Epithelial cell of esophagus (primary cell): ENCODE data around the gene TRERF1.
"Not testable (repeated sequence)": the region's sequence is repeated elsewhere in the genome, so short reads cannot be mapped to it uniquely, and the experiment has no call there.

ENCODE experiments used
- DNase-seq: peaks from one replicate; pipeline ENCODE4 v3.0.0; 2010; ENCODE audit warnings: low read depth
- H3K4me3 ChIP-seq: 2 replicates; pipeline ENCODE4 v1.5.1; 2011; ENCODE audit warnings: mild to moderate bottlenecking, low read length, control low read depth
- CTCF ChIP-seq: IDR thresholded peaks from 2 replicates; pipeline ENCODE4 v1.5.1; 2011; ENCODE audit warnings: low read depth, mild to moderate bottlenecking, low read length, control low read depth, inconsistent platforms; ENCODE audit not compliant: insufficient read depth; ENCODE audit errors: missing control alignments

The TRERF1 gene

GRCh38 chr6:42199106-42199981 is 252.4 kb downstream of the TRERF1 start:
- TF ChIP-seq CTCF: no peak
- DNase-seq: no peak
- H3K4me3 ChIP-seq: no peak overlapping the region

GRCh38 chr6:42197555-42198362 is 254.0 kb downstream of the TRERF1 start:
- TF ChIP-seq CTCF: no peak
- H3K4me3 ChIP-seq: no peak overlapping the region
- DNase-seq: peak; percentile 42

GRCh38 chr6:42195415-42195814 is 256.3 kb downstream of the TRERF1 start:
- no peak for TF ChIP-seq CTCF
- DNase-seq: no peak
- no peak overlapping the region for H3K4me3 ChIP-seq

- TF ChIP-seq CTCF: no peak
- H3K4me3 ChIP-seq: no peak overlapping the region
- DNase-seq: no peak
Measured at GRCh38 chr6:42194056-42194455, 257.7 kb downstream of the TRERF1 start.

- no peak overlapping the region for H3K4me3 ChIP-seq
- no peak for TF ChIP-seq CTCF
- DNase-seq: peak; percentile 83
Measured at GRCh38 chr6:42193491-42193894, 258.2 kb downstream of the TRERF1 start.

- DNase-seq: peak; percentile 62
- H3K4me3 ChIP-seq: not testable (repeated sequence)
Measured at GRCh38 chr6:42192385-42192784, 259.3 kb downstream of the TRERF1 start.

GRCh38 chr6:42190554-42191183 is 261.1 kb downstream of the TRERF1 start:
- TF ChIP-seq CTCF: no peak
- no peak for DNase-seq
- H3K4me3 ChIP-seq: no peak overlapping the region
